Naive thymus-derived CD4-positive, alpha-beta T cell (primary cell): ENCODE measurements around the gene TNNI3K. TPM values are rescaled to one million over a fixed set of nuclear protein-coding genes. Genes with fewer than 3 reads are reported as not detected.

ENCODE experiments used
- ATAC-seq: fragments of 150-1000 bp; cut with Tn5 transposase; 2 replicates; pipeline ENCODE4 v1.10.0; 2021; ENCODE audit warnings: mild to moderate bottlenecking, moderate library complexity
- CTCF ChIA-PET: fragments of 350-600 bp; sonication (Branson Sonifier 250); formaldehyde crosslinking; loops from one replicate; lab custom pipeline; 2021; ENCODE audit warnings: antibody characterized with exemption; lab: Charles Lee
- POLR2A ChIA-PET: fragments of 350-600 bp; sonication (Branson Sonifier 250); formaldehyde crosslinking; loops from one replicate; lab custom pipeline; 2021; ENCODE audit warnings: antibody characterized with exemption, inconsistent platforms; lab: Charles Lee
- DNase-seq, 9 donors: peaks; one replicate each; pipeline versions ENCODE4 v3.0.0 to v3.0.0-alpha.2; 2020 to 2022; ENCODE audit warnings: mixed read lengths in 1 of 9
- H3K27ac ChIP-seq: one replicate; pipeline ENCODE4 v1.7.0; 2013; ENCODE audit warnings: mild to moderate bottlenecking, low read depth, low read length, moderate library complexity
- H3K27me3 ChIP-seq, 2 donors: one replicate each; pipeline ENCODE4 v1.7.0; 2013; ENCODE audit warnings: low read length in 2 of 2, mild to moderate bottlenecking in 2 of 2, moderate library complexity in 2 of 2; ENCODE audit not compliant: control insufficient read depth in 2 of 2, insufficient read depth in 2 of 2
- H3K36me3 ChIP-seq, 3 experiments: 1 replicate in 2 of 3; 2 replicates in 1 of 3; pipeline ENCODE4 v1.7.0; 2013; ENCODE audit warnings: low read length in 3 of 3, mild to moderate bottlenecking in 3 of 3, moderate library complexity in 1 of 3; ENCODE audit not compliant: insufficient read depth in 3 of 3, control insufficient read depth in 2 of 3
- H3K4me1 ChIP-seq, 2 donors: one replicate each; pipeline ENCODE4 v1.7.0; 2013; ENCODE audit warnings: low read length in 2 of 2, mild to moderate bottlenecking in 2 of 2, moderate library complexity in 1 of 2; ENCODE audit not compliant: control insufficient read depth in 2 of 2, insufficient read depth in 2 of 2
- H3K4me3 ChIP-seq: 2 replicates; pipeline ENCODE4 v1.7.0; 2013; ENCODE audit warnings: mild to moderate bottlenecking, low read length
- H3K9me3 ChIP-seq, 3 experiments: 1 replicate in 2 of 3; 2 replicates in 1 of 3; pipeline ENCODE4 v1.7.0; 2013; ENCODE audit warnings: low read length in 3 of 3; ENCODE audit not compliant: control insufficient read depth in 2 of 3
- H3K27ac Mint-ChIP-seq, 9 donors: one replicate each; pipeline ENCODE4 v1.8.0; 2020 to 2022; ENCODE audit warnings: mixed read lengths in 9 of 9, mild to moderate bottlenecking in 8 of 9, moderate library complexity in 5 of 9, inconsistent platforms in 2 of 9
- H3K27me3 Mint-ChIP-seq, 5 donors: one replicate each; pipeline ENCODE4 v1.8.0; 2021 to 2022; ENCODE audit warnings: mixed read lengths in 5 of 5, mild to moderate bottlenecking in 1 of 5
- H3K36me3 Mint-ChIP-seq, 5 donors: one replicate each; pipeline ENCODE4 v1.8.0; 2020 to 2022; ENCODE audit warnings: mixed read lengths in 5 of 5, mild to moderate bottlenecking in 3 of 5, inconsistent platforms in 1 of 5
- H3K4me1 Mint-ChIP-seq, 7 donors: one replicate each; pipeline ENCODE4 v1.8.0; 2020 to 2022; ENCODE audit warnings: mixed read lengths in 7 of 7, mild to moderate bottlenecking in 3 of 7, inconsistent platforms in 1 of 7
- H3K4me3 Mint-ChIP-seq, 10 donors: one replicate each; pipeline ENCODE4 v1.8.0; 2020 to 2022; ENCODE audit warnings: mild to moderate bottlenecking in 10 of 10, mixed read lengths in 10 of 10, moderate library complexity in 6 of 10, inconsistent platforms in 2 of 10
- H3K9me3 Mint-ChIP-seq, 11 donors: one replicate each; pipeline ENCODE4 v1.8.0; 2020 to 2022; ENCODE audit warnings: mixed read lengths in 11 of 11, mild to moderate bottlenecking in 4 of 11, inconsistent platforms in 1 of 11, moderate library complexity in 1 of 11
- intact Hi-C, 2 donors: fragments of 100-400 bp; cut with micrococcal nuclease; formaldehyde crosslinking; loops; one replicate each; pipeline ENCODE4 v1.15.1; 2023
- polyA plus RNA-seq, 2 donors: library from polyadenylated mRNA; unstranded; fragments of 300-500 nt; fragmentation: Illumina TruSeq; gene quantifications; one replicate each; pipeline ENCODE4 v1.2.3, GENCODE V29; 2021
- total RNA-seq, 6 experiments: library from RNA in 5 of 6; stranded (reverse) in 5 of 6; gene quantifications; 1 replicate in 5 of 6; 2 replicates in 1 of 6; pipeline ENCODE4 v1.2.3 and lab custom pipeline; 2021 to 2026

TNNI3K gene
- total and polyA plus RNA-seq, 7 experiments from 2014 or later: 0.41 TPM; not detected in 6

- H3K36me3 Mint-ChIP-seq: no peaks in the 10 kb centered on the region
- Histone ChIP-seq H3K36me3 (no peaks in the 10 kb centered on the region), H3K4me1 (no peaks in the 10 kb centered on the region), H3K9me3 (no peaks in the 10 kb centered on the region), H3K4me3 (no peak overlapping the region), H3K27me3 (no peaks in the 10 kb centered on the region), H3K27ac (no peak overlapping the region)
- POLR2A ChIA-PET: no interaction called here
- H3K4me3 Mint-ChIP-seq: no peak overlapping the region
- no peak for ATAC-seq
- no peak for DNase-seq
- CTCF ChIA-PET: no interaction called here
- peaks cover 0 to 8% (median 3%) of the 10 kb centered on the region in 5 donors for H3K27me3 Mint-ChIP-seq
- no peaks in the 10 kb centered on the region for H3K4me1 Mint-ChIP-seq
- H3K9me3 Mint-ChIP-seq: peaks cover 0 to 2% (median 0%) of the 10 kb centered on the region in 11 donors
- intact Hi-C loops: no loop called here
- no peak overlapping the region for H3K27ac Mint-ChIP-seq
Observed at GRCh38 chr1:74545821-74546220, 310.6 kb downstream of the TNNI3K start.

GRCh38 chr1:74548961-74549750, 314.0 kb downstream of the TNNI3K start:
- no peaks in the 10 kb centered on the region for H3K4me1 Mint-ChIP-seq
- ATAC-seq (no peak), DNase-seq (no peak)
- ChIA-PET CTCF (no interaction called here), POLR2A (no interaction called here)
- H3K27ac ChIP-seq: no peak overlapping the region
- no peaks in the 10 kb centered on the region for H3K27me3 ChIP-seq
- peaks cover 0 to 4% (median 0%) of the 10 kb centered on the region in 11 donors for H3K9me3 Mint-ChIP-seq
- no peak overlapping the region for H3K4me3 ChIP-seq
- intact Hi-C loops: no loop called here
- H3K4me3 Mint-ChIP-seq: no peak overlapping the region
- peaks cover 0 to 13% (median 6%) of the 10 kb centered on the region in 5 donors for H3K27me3 Mint-ChIP-seq
- H3K36me3 Mint-ChIP-seq: no peaks in the 10 kb centered on the region
- H3K4me1 ChIP-seq: no peaks in the 10 kb centered on the region
- no peaks in the 10 kb centered on the region for H3K36me3 ChIP-seq
- H3K9me3 ChIP-seq: no peaks in the 10 kb centered on the region
- no peak overlapping the region for H3K27ac Mint-ChIP-seq

GRCh38 chr1:74549932-74550331, 314.7 kb downstream of the TNNI3K start:
- Mint-ChIP-seq H3K4me1 (no peaks in the 10 kb centered on the region), H3K36me3 (no peaks in the 10 kb centered on the region), H3K9me3 (peaks cover 0 to 4% (median 0%) of the 10 kb centered on the region in 11 donors), H3K27me3 (peaks cover 0 to 13% (median 5%) of the 10 kb centered on the region in 5 donors), H3K27ac (no peak overlapping the region), H3K4me3 (no peak overlapping the region)
- Histone ChIP-seq H3K4me3 (no peak overlapping the region), H3K27me3 (no peaks in the 10 kb centered on the region), H3K36me3 (no peaks in the 10 kb centered on the region), H3K4me1 (no peaks in the 10 kb centered on the region), H3K9me3 (no peaks in the 10 kb centered on the region), H3K27ac (no peak overlapping the region)
- intact Hi-C loops: no loop called here
- ChIA-PET POLR2A (no interaction called here), CTCF (no interaction called here)
- DNase-seq (no peak), ATAC-seq (no peak)

- Mint-ChIP-seq H3K27ac (no peak overlapping the region), H3K4me3 (no peak overlapping the region), H3K36me3 (no peaks in the 10 kb centered on the region), H3K4me1 (no peaks in the 10 kb centered on the region), H3K9me3 (peaks cover 0 to 3% (median 0%) of the 10 kb centered on the region in 11 donors), H3K27me3 (peaks cover 0 to 5% (median 0%) of the 10 kb centered on the region in 5 donors)
- H3K27ac ChIP-seq: no peak overlapping the region
- no peak overlapping the region for H3K4me3 ChIP-seq
- no peak for DNase-seq
- no peak for ATAC-seq
- intact Hi-C loops: no loop called here
- no peaks in the 10 kb centered on the region for H3K9me3 ChIP-seq
- CTCF ChIA-PET: interaction anchor here (0.8 kb wide), 1 partner anchor 9 kb away, joined by 3 read pairs; no protein-coding TSS in a partner anchor
- no peaks in the 10 kb centered on the region for H3K36me3 ChIP-seq
- H3K4me1 ChIP-seq: no peaks in the 10 kb centered on the region
- POLR2A ChIA-PET: no interaction called here
- H3K27me3 ChIP-seq: no peaks in the 10 kb centered on the region
Observed at GRCh38 chr1:74570797-74571492, 335.8 kb downstream of the TNNI3K start.

GRCh38 chr1:74571493-74571800, 336.3 kb downstream of the TNNI3K start:
- Mint-ChIP-seq H3K27ac (no peak overlapping the region), H3K4me1 (no peaks in the 10 kb centered on the region), H3K9me3 (peaks cover 0 to 3% (median 0%) of the 10 kb centered on the region in 11 donors), H3K27me3 (peaks cover 0 to 5% (median 0%) of the 10 kb centered on the region in 5 donors), H3K36me3 (no peaks in the 10 kb centered on the region), H3K4me3 (no peak overlapping the region)
- H3K4me3 ChIP-seq: no peak overlapping the region
- intact Hi-C loops: no loop called here
- DNase-seq (no peak), ATAC-seq (no peak)
- ChIA-PET CTCF (interaction anchor here (0.8 kb wide), 1 partner anchor 8 kb away, joined by 3 read pairs; no protein-coding TSS in a partner anchor), POLR2A (no interaction called here)
- no peaks in the 10 kb centered on the region for H3K27me3 ChIP-seq
- no peaks in the 10 kb centered on the region for H3K36me3 ChIP-seq
- H3K9me3 ChIP-seq: no peaks in the 10 kb centered on the region
- H3K4me1 ChIP-seq: no peaks in the 10 kb centered on the region
- H3K27ac ChIP-seq: no peak overlapping the region

- CTCF ChIA-PET: no interaction called here
- Mint-ChIP-seq H3K4me1 (no peaks in the 10 kb centered on the region), H3K27ac (no peak overlapping the region), H3K4me3 (no peak overlapping the region), H3K36me3 (no peaks in the 10 kb centered on the region), H3K9me3 (peaks cover 0 to 3% (median 0%) of the 10 kb centered on the region in 11 donors), H3K27me3 (peaks cover 0 to 5% (median 0%) of the 10 kb centered on the region in 5 donors)
- Histone ChIP-seq H3K4me1 (no peaks in the 10 kb centered on the region), H3K27me3 (no peaks in the 10 kb centered on the region), H3K27ac (no peak overlapping the region), H3K4me3 (no peak overlapping the region), H3K36me3 (no peaks in the 10 kb centered on the region), H3K9me3 (no peaks in the 10 kb centered on the region)
- ATAC-seq (no peak), DNase-seq (no peak)
- intact Hi-C loops: no loop called here
- POLR2A ChIA-PET: no interaction called here
Observed at GRCh38 chr1:74571891-74572290, 336.7 kb downstream of the TNNI3K start.
